CD4-positive, alpha-beta T cell treated with Interleukin-4 for 4 hours (primary cell): ENCODE data around the gene PSMA2.

Experiments
- DNase-seq: peaks from one replicate; pipeline ENCODE4 v3.0.0-alpha.2; 2020

Gene PSMA2

GRCh38 chr7:42931834-42932651, at the start of gene PSMA2, which contains the start of gene MRPL32:
TSS of gene PSMA2 (minus strand) at chr7:42932174. CDS start at chr7:42932158, 16 bp downstream.
TSS of gene MRPL32 (plus strand) at chr7:42932376. CDS start at chr7:42932387, 11 bp downstream.
- peak; percentile 97 for DNase-seq

- DNase-seq: no peak
Observed at GRCh38 chr7:42981601-42982000, 49.6 kb upstream of the PSMA2 start.

- no peak for DNase-seq
Observed at GRCh38 chr7:42980514-42980913, 48.5 kb upstream of the PSMA2 start.

GRCh38 chr7:42980084-42980483, 48.1 kb upstream of the PSMA2 start:
- no peak for DNase-seq

- DNase-seq: no peak
Observed at GRCh38 chr7:42978496-42978895, 46.5 kb upstream of the PSMA2 start.

- DNase-seq: no peak
Observed at GRCh38 chr7:42976371-42976770, 44.4 kb upstream of the PSMA2 start.

GRCh38 chr7:42972699-42973500, 40.9 kb upstream of the PSMA2 start:
- DNase-seq: no peak

- no peak for DNase-seq
Observed at GRCh38 chr7:42967391-42967790, 35.4 kb upstream of the PSMA2 start.

GRCh38 chr7:42964849-42965805, 33.2 kb upstream of the PSMA2 start:
- no peak for DNase-seq

GRCh38 chr7:42964293-42964692, 32.3 kb upstream of the PSMA2 start:
- DNase-seq: no peak

GRCh38 chr7:42961170-42961569, 29.2 kb upstream of the PSMA2 start:
- no peak for DNase-seq

GRCh38 chr7:42960762-42961161, 28.8 kb upstream of the PSMA2 start:
- DNase-seq: no peak

GRCh38 chr7:42959549-42959948, 27.6 kb upstream of the PSMA2 start:
- DNase-seq: no peak

GRCh38 chr7:42956062-42956461, 24.1 kb upstream of the PSMA2 start:
- DNase-seq: no peak

GRCh38 chr7:42953994-42954393, 22.0 kb upstream of the PSMA2 start:
- no peak for DNase-seq

GRCh38 chr7:42952328-42952727, 20.4 kb upstream of the PSMA2 start:
- DNase-seq: no peak

GRCh38 chr7:42950417-42950816, 18.4 kb upstream of the PSMA2 start:
- DNase-seq: no peak

GRCh38 chr7:42947521-42947920, 15.5 kb upstream of the PSMA2 start:
- no peak for DNase-seq

GRCh38 chr7:42946627-42946950, 14.6 kb upstream of the PSMA2 start:
- DNase-seq: no peak

GRCh38 chr7:42945821-42946626, 14.1 kb upstream of the PSMA2 start:
- DNase-seq: no peak

GRCh38 chr7:42940985-42941847, 9.2 kb upstream of the PSMA2 start:
- peak; percentile 66 for DNase-seq
